ENCODE measurements around the gene PTPRN. TPM values are rescaled to one million over a fixed set of nuclear protein-coding genes. Genes with fewer than 3 reads are reported as not detected.

The PTPRN gene
- total and polyA plus RNA-seq, 2 of the 8 experiments (the other 6 are each of a cell fraction or from before 2014, with no cell fraction given) = 5.4 to 8.2 TPM

GRCh38 chr2:219271021-219271420, 38.2 kb downstream of the PTPRN start (continued):
- TF ChIP-seq GTF2F1 (IDR thresholded peaks at IDR 0.05; ENCODE audit: borderline replicate concordance, low read depth, low read length) (no peak), SIRT6 (IDR thresholded peaks at IDR 0.05; ENCODE audit: low read length) (no peak)
